22Rv1 (cell line): ENCODE results near the gene PLK5.

Source experiments
- CTCF ChIP-seq: fragments of 450-650 bp; IDR thresholded peaks from 2 replicates; pipeline ENCODE4 v1.5.1; 2017; ENCODE audit warnings: mild to moderate bottlenecking
- ZFX ChIP-seq: fragments of 450-650 bp; IDR thresholded peaks from 2 replicates; pipeline ENCODE4 v1.6.1; 2017; ENCODE audit warnings: antibody characterized with exemption, borderline replicate concordance

- TF ChIP-seq CTCF (no peak), ZFX (no peak)
These were observed 1.1 kb downstream of the PLK5 start for GRCh38 chr19:1524972-1525325.
